Small intestine (tissue), 7 donors: ENCODE measurements around the gene SLC17A7. TPM values are rescaled to one million over a fixed set of nuclear protein-coding genes. Genes with fewer than 3 reads are reported as not detected.

Experiments
- DNase-seq, 2 donors: peaks; one replicate each; pipeline versions ENCODE4 v3.0.0 to v3.0.0-alpha.2; 2013
- FAIRE-seq: peaks from 2 replicates; lab custom pipeline; 2012; peaks lifted over from hg19 to GRCh38; lab: Jason Lieb, UNC
- H3K27ac ChIP-seq, 3 donors: one replicate each; pipeline ENCODE4 v1.5.1; 2013; ENCODE audit warnings: low read length in 2 of 3, mild to moderate bottlenecking in 2 of 3, control low read depth in 1 of 3, inconsistent platforms in 1 of 3, low read depth in 1 of 3, moderate library complexity in 1 of 3
- H3K27me3 ChIP-seq, 3 donors: one replicate each; pipeline ENCODE4 v1.6.1; 2013; ENCODE audit warnings: low read length in 3 of 3, inconsistent platforms in 1 of 3; ENCODE audit not compliant: control insufficient read depth in 3 of 3, insufficient read depth in 3 of 3
- H3K36me3 ChIP-seq, 3 donors: one replicate each; pipeline ENCODE4 v1.6.1; 2013; ENCODE audit warnings: low read length in 3 of 3, inconsistent platforms in 1 of 3, low read depth in 1 of 3, mild to moderate bottlenecking in 1 of 3, moderate library complexity in 1 of 3; ENCODE audit not compliant: control insufficient read depth in 3 of 3, insufficient read depth in 2 of 3
- H3K4me1 ChIP-seq, 3 donors: one replicate each; pipeline ENCODE4 v1.6.1; 2013; ENCODE audit warnings: low read length in 2 of 3, inconsistent platforms in 1 of 3, low read depth in 1 of 3, mild to moderate bottlenecking in 1 of 3, moderate library complexity in 1 of 3; ENCODE audit not compliant: control insufficient read depth in 3 of 3, insufficient read depth in 2 of 3
- H3K4me3 ChIP-seq, 3 donors: one replicate each; pipeline ENCODE4 v1.5.1; 2013; ENCODE audit warnings: low read length in 3 of 3, control low read depth in 1 of 3, inconsistent platforms in 1 of 3, low read depth in 1 of 3, mild to moderate bottlenecking in 1 of 3, moderate library complexity in 1 of 3
- H3K9me3 ChIP-seq, 2 donors: one replicate each; pipeline ENCODE4 v1.6.1; 2013; ENCODE audit warnings: low read depth in 1 of 2, low read length in 1 of 2; ENCODE audit not compliant: control insufficient read depth in 2 of 2, insufficient read depth in 1 of 2
- WGBS, 3 donors: extraction: QIAGEN DNeasy Blood & Tissue Kit; methylation state at CpG; one replicate each; pipeline ENCODE4 v1.1.7; 2013; 5-methylcytosine and 5-hydroxymethylcytosine counted together
- polyA plus RNA-seq, 4 donors: library from polyadenylated mRNA; stranded (reverse) in 3 of 4; unstranded in 1 of 4; fragments of 200-250 nt in 3 of 4; fragments of 120-200 nt in 1 of 4; gene quantifications; one replicate each; pipeline versions ENCODE4 v1.2.1 to v1.2.3, GENCODE V29; 2013
- donor health status: healthy with polysubstance abuse.
- donor health status: control.
- donor health status: control.
- donor health status: Bipolar disorder and iron deficiency.
- donor health status: healthy.

SLC17A7 gene
- polyA plus RNA-seq, 4 donors: 0.09 to 1.1 (median 0.25) TPM

GRCh38 chr19:49409441-49410029 lies 31.8 kb downstream of the SLC17A7 start:
- H3K9me3 ChIP-seq: no peaks in the 10 kb centered on the region
- WGBS, 3 donors: 49 to 65% (median 55%) methylated on average over 5 of the region's 5 CpGs
- no peak overlapping the region for H3K4me3 ChIP-seq
- peaks cover 0 to 11% (median 2%) of the 10 kb centered on the region in 3 donors for H3K27me3 ChIP-seq
- H3K36me3 ChIP-seq: no peaks in the 10 kb centered on the region
- H3K4me1 ChIP-seq: no peaks in the 10 kb centered on the region
- DNase-seq (peak in 1 of 2 donors; percentile 44), FAIRE-seq (no peak)
- peak overlapping the region in 1 of 3 donors; percentile 47 for H3K27ac ChIP-seq

GRCh38 chr19:49408816-49409440 lies 32.4 kb downstream of the SLC17A7 start:
- Histone ChIP-seq H3K36me3 (no peaks in the 10 kb centered on the region), H3K27me3 (peaks cover 0 to 11% (median 2%) of the 10 kb centered on the region in 3 donors), H3K9me3 (no peaks in the 10 kb centered on the region), H3K27ac (peak overlapping the region in 1 of 3 donors; percentile 47), H3K4me1 (no peaks in the 10 kb centered on the region), H3K4me3 (no peak overlapping the region)
- 72 to 82% (median 78%) methylated on average over 6 to 8 of the region's 8 CpGs for WGBS, 3 donors
- no peak for FAIRE-seq
- DNase-seq: no peak

- no peak for DNase-seq
- Histone ChIP-seq H3K27ac (no peak overlapping the region), H3K4me3 (no peak overlapping the region), H3K9me3 (no peaks in the 10 kb centered on the region), H3K36me3 (no peaks in the 10 kb centered on the region), H3K4me1 (no peaks in the 10 kb centered on the region), H3K27me3 (peaks cover 0 to 11% (median 0%) of the 10 kb centered on the region in 3 donors)
- 81 to 88% (median 82%) methylated on average over 16 of the region's 16 CpGs for WGBS, 3 donors
- FAIRE-seq: no peak
Observed at GRCh38 chr19:49407482-49408015, 33.8 kb downstream of the SLC17A7 start.

GRCh38 chr19:49407079-49407478 lies 34.2 kb downstream of the SLC17A7 start:
- Histone ChIP-seq H3K36me3 (no peaks in the 10 kb centered on the region), H3K27me3 (peaks cover 0 to 9% (median 0%) of the 10 kb centered on the region in 3 donors), H3K4me1 (no peaks in the 10 kb centered on the region), H3K27ac (no peak overlapping the region), H3K9me3 (no peaks in the 10 kb centered on the region), H3K4me3 (no peak overlapping the region)
- FAIRE-seq (no peak), DNase-seq (no peak)
- WGBS, 3 donors: 64 to 85% (median 68%) methylated on average over 6 to 7 of the region's 7 CpGs

- no peak overlapping the region for H3K27ac ChIP-seq
- no peaks in the 10 kb centered on the region for H3K36me3 ChIP-seq
- DNase-seq (no peak), FAIRE-seq (no peak)
- no peaks in the 10 kb centered on the region for H3K9me3 ChIP-seq
- H3K4me1 ChIP-seq: no peaks in the 10 kb centered on the region
- H3K4me3 ChIP-seq: no peak overlapping the region
- WGBS, 3 donors: 54 to 63% (median 60%) methylated on average over 7 of the region's 7 CpGs
- peaks cover 0 to 6% (median 0%) of the 10 kb centered on the region in 3 donors for H3K27me3 ChIP-seq
Observed at GRCh38 chr19:49403404-49404187, 37.7 kb downstream of the SLC17A7 start.

GRCh38 chr19:49400029-49400428 lies 41.3 kb downstream of the SLC17A7 start:
- H3K4me3 ChIP-seq: no peak overlapping the region
- no peak overlapping the region for H3K27ac ChIP-seq
- no peaks in the 10 kb centered on the region for H3K9me3 ChIP-seq
- DNase-seq (no peak), FAIRE-seq (no peak)
- H3K36me3 ChIP-seq: no peaks in the 10 kb centered on the region
- WGBS, 3 donors: 89 to 96% (median 95%) methylated on average over 6 of the region's 6 CpGs
- no peaks in the 10 kb centered on the region for H3K4me1 ChIP-seq
- peaks cover 0 to 2% (median 0%) of the 10 kb centered on the region in 3 donors for H3K27me3 ChIP-seq

- Histone ChIP-seq H3K27me3 (peaks cover 0 to 9% (median 0%) of the 10 kb centered on the region in 3 donors), H3K27ac (no peak overlapping the region), H3K4me3 (no peak overlapping the region), H3K4me1 (no peaks in the 10 kb centered on the region), H3K36me3 (no peaks in the 10 kb centered on the region), H3K9me3 (no peaks in the 10 kb centered on the region)
- no peak for DNase-seq
- 68 to 84% (median 76%) methylated on average over 6 of the region's 6 CpGs for WGBS, 3 donors
- no peak for FAIRE-seq
Observed at GRCh38 chr19:49398931-49399330, 42.4 kb downstream of the SLC17A7 start.

- H3K4me3 ChIP-seq: no peak overlapping the region
- H3K9me3 ChIP-seq: no peaks in the 10 kb centered on the region
- WGBS, 3 donors: 64 to 77% (median 71%) methylated on average over 11 of the region's 11 CpGs
- FAIRE-seq (no peak), DNase-seq (no peak)
- H3K27me3 ChIP-seq: peaks cover 0 to 16% (median 0%) of the 10 kb centered on the region in 3 donors
- no peaks in the 10 kb centered on the region for H3K36me3 ChIP-seq
- no peak overlapping the region for H3K27ac ChIP-seq
- no peaks in the 10 kb centered on the region for H3K4me1 ChIP-seq
Observed at GRCh38 chr19:49398001-49398615, 43.2 kb downstream of the SLC17A7 start.
